IPS-15b (cell line): ENCODE results near the gene FGD2.

Source experiments
- H3K27me3 ChIP-seq: one replicate; pipeline ENCODE4 v1.6.1; 2013; ENCODE audit warnings: low read length; ENCODE audit not compliant: control insufficient read depth, insufficient read depth
- H3K36me3 ChIP-seq: one replicate; pipeline ENCODE4 v1.6.1; 2013; ENCODE audit warnings: low read length; ENCODE audit not compliant: control insufficient read depth, insufficient read depth
- H3K4me1 ChIP-seq: one replicate; pipeline ENCODE4 v1.6.1; 2013; ENCODE audit warnings: mild to moderate bottlenecking, low read length; ENCODE audit not compliant: control insufficient read depth, insufficient read depth
- H3K4me3 ChIP-seq: one replicate; pipeline ENCODE4 v1.5.1; 2013; ENCODE audit warnings: low read depth, low read length
- H3K9ac ChIP-seq: one replicate; pipeline ENCODE4 v1.6.1; 2013; ENCODE audit warnings: low read depth, mild to moderate bottlenecking, low read length
- H3K9me3 ChIP-seq: one replicate; pipeline ENCODE4 v1.6.1; 2013; ENCODE audit warnings: mild to moderate bottlenecking, low read length; ENCODE audit not compliant: control insufficient read depth, insufficient read depth

The FGD2 gene

DNA sequence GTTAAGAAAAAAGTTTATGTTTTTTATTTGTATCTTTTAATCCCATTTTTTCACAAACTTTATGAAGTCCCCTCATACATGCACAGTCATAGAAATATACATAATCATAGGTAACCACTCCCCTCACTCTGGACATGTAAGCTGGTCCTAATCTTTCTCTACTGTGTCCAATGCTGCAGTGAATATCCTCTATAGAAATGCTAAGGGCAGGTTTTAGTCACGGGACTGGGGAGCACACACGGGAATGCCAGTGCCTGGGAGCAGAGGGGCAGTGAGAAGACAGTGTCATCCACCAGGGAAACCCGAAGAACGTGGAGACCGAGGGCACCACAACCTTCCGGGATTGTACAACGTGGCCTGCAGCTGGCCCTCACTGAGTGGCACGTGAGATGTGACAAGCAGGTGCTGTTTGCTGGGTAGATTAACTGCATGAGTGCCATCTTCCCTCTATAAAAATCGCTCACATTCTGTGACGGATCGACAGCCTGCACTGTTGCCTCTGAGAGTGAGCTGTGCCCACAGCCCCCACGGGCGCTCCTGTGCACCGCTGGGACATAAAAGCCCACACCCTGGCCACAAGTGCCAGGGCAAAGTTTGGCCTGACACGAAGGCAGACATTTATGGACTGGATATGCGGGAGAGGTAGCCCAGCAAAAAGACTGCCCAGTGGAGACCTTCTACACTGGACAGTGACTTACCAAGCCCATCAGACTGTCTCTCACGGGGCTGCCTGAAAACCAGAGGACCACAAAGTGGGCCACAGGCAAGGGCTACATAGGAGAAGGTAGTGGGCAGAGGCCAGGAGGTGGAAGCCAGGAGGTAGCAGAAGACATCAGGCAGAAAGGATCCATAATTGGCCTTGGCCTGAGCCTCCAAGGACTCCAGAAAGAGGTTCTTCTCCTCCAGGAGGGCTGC, 63.2 kb downstream of the FGD2 start:
- no peaks in the 10 kb centered on the region for H3K27me3 ChIP-seq
- no peak overlapping the region for H3K4me3 ChIP-seq
- no peaks in the 10 kb centered on the region for H3K9me3 ChIP-seq
- no peak overlapping the region for H3K9ac ChIP-seq
- H3K4me1 ChIP-seq = peaks cover 6% of the 10 kb centered on the region
- no peaks in the 10 kb centered on the region for H3K36me3 ChIP-seq

DNA sequence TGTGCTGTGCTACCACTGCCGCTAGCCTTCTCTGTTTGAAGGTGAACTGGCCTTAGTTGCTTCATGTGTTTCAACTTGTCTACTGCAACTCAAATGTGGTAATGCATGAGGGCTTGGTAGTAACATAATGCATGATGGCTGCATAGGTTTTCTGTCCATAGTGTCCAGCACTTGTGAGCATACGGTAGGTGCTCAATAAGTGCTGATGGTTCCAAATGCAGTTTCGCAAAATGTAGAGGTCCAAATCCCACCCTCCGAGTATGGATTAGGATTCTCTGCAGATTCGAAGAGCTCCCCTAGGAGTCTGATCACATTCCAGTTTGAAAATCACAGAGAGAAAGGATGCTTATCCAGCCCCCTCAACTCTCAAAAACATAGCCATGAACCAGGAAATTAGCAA, 64.2 kb downstream of the FGD2 start:
- no peaks in the 10 kb centered on the region for H3K9me3 ChIP-seq
- H3K9ac ChIP-seq = no peak overlapping the region
- no peak overlapping the region for H3K4me3 ChIP-seq
- peaks cover 6% of the 10 kb centered on the region for H3K4me1 ChIP-seq
- H3K27me3 ChIP-seq = no peaks in the 10 kb centered on the region
- H3K36me3 ChIP-seq = no peaks in the 10 kb centered on the region

DNA sequence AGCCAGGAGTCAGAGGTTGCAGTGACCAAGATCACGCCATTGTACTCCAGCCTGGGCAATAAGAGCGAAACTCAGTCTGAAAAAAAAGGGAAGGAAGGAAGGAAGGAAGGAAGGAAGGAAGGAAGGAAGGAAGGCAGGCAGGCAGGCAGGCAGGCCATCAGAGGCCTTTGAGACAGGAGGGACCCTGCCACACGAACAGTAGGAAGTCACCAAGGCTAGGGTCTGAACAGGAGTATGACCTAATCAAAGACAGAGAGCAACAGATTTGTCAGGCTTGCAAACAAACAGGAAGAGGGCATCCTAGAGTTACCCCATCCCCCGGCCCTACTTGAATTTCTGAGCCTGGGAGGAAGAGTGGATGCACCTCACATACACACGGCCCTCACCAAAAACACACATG, 67.1 kb downstream of the FGD2 start:
- Histone ChIP-seq H3K4me1 (peaks cover 6% of the 10 kb centered on the region), H3K4me3 (no peak overlapping the region), H3K36me3 (no peaks in the 10 kb centered on the region), H3K27me3 (no peaks in the 10 kb centered on the region), H3K9me3 (no peaks in the 10 kb centered on the region), H3K9ac (no peak overlapping the region)

GRCh38 chr6:37074053-37074827, 68.8 kb downstream of the FGD2 start:
- H3K9ac ChIP-seq = no peak overlapping the region
- peaks cover 6% of the 10 kb centered on the region for H3K4me1 ChIP-seq
- no peaks in the 10 kb centered on the region for H3K9me3 ChIP-seq
- no peaks in the 10 kb centered on the region for H3K36me3 ChIP-seq
- H3K27me3 ChIP-seq = no peaks in the 10 kb centered on the region
- H3K4me3 ChIP-seq = no peak overlapping the region

GRCh38 chr6:37077191-37077904, 71.9 kb downstream of the FGD2 start:
- Histone ChIP-seq H3K36me3 (no peaks in the 10 kb centered on the region), H3K4me3 (no peak overlapping the region), H3K27me3 (no peaks in the 10 kb centered on the region), H3K4me1 (no peaks in the 10 kb centered on the region), H3K9me3 (no peaks in the 10 kb centered on the region), H3K9ac (no peak overlapping the region)

GRCh38 chr6:37077905-37078296, 72.4 kb downstream of the FGD2 start:
- Histone ChIP-seq H3K9ac (no peak overlapping the region), H3K27me3 (no peaks in the 10 kb centered on the region), H3K36me3 (no peaks in the 10 kb centered on the region), H3K4me3 (no peak overlapping the region), H3K9me3 (no peaks in the 10 kb centered on the region), H3K4me1 (no peaks in the 10 kb centered on the region)
